ENCODE data around the gene HAL.

DNA sequence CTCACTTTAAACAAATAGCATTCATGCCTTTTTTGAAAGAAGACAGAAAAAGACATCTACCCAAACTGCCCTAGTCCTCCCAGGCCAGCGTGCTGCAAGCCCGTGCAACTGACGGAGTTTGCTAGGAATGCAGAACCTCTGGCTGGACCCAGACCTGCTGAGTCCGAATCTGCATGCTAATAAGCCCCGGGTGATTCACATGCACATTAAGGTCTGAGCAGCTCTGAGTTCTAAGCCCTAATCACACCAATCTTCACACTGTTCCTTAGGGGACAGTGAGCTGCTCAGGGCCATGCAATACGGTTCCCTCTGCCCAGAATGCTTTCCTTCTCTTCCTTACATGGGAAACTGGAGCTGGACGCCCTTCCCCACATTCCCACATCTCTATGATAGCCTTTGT, 25.2 kb downstream of the HAL start:
- TF ChIP-seq, protein P1, sequence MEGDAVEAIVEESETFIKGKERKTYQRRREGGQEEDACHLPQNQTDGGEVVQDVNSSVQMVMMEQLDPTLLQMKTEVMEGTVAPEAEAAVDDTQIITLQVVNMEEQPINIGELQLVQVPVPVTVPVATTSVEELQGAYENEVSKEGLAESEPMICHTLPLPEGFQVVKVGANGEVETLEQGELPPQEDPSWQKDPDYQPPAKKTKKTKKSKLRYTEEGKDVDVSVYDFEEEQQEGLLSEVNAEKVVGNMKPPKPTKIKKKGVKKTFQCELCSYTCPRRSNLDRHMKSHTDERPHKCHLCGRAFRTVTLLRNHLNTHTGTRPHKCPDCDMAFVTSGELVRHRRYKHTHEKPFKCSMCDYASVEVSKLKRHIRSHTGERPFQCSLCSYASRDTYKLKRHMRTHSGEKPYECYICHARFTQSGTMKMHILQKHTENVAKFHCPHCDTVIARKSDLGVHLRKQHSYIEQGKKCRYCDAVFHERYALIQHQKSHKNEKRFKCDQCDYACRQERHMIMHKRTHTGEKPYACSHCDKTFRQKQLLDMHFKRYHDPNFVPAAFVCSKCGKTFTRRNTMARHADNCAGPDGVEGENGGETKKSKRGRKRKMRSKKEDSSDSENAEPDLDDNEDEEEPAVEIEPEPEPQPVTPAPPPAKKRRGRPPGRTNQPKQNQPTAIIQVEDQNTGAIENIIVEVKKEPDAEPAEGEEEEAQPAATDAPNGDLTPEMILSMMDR (IDR thresholded peaks at IDR 0.05; ENCODE audit: poor library complexity), result no peak
- no peak for TF ChIP-seq EZH2phosphoT487 (IDR thresholded peaks at IDR 0.05; ENCODE audit: low read depth, severe bottlenecking, unreplicated experiment)
